NCI-H510A treated with DMSO at 0.1 percent for 48 hours (cell line): Measurements from ENCODE around the gene CHSY1.
"Not testable (repeated sequence)": the region's sequence is repeated elsewhere in the genome, so short reads cannot be mapped to it uniquely, and the experiment has no call there.

Experiments
- DNase-seq: peaks from one replicate; lab custom pipeline; 2025; lab: John Stamatoyannopoulos, UW

CHSY1 gene

DNA sequence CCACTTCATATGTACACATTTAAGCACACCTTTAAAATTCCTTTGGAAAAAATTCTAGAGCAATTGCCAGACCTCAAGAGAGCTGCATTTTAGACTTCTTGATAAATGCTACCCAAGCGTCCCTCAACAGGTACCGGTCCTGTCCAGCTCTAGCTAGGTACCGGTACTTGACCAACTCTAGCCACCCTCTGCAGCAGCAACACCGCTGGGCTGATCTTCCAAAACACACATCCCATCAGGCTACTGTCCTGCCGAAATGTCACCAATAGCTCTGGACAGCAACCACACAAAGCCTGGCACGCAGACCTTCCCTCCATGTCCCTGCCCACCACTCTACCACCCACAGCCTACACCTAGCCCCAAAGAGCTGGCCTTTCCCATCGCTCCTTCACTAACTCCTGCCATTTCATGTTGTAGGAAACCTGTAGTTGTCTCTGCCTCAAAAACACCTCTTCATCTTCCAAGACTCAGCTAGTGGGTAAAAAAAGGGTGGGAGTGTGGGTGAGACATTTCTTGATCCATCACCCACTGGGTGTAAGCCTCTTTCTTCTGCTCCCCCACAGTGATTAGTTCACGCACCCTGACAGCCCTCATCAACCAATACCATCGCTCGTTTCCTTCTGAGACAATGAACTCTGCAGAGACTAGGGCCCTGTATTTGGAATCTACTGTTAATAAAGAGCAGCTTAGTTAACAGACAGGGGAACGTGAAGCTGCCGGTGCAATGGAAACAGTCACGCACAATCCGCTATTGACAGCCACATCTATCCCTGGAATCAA is 6.8 kb downstream of the CHSY1 start:
- DNase-seq, result no peak

DNA sequence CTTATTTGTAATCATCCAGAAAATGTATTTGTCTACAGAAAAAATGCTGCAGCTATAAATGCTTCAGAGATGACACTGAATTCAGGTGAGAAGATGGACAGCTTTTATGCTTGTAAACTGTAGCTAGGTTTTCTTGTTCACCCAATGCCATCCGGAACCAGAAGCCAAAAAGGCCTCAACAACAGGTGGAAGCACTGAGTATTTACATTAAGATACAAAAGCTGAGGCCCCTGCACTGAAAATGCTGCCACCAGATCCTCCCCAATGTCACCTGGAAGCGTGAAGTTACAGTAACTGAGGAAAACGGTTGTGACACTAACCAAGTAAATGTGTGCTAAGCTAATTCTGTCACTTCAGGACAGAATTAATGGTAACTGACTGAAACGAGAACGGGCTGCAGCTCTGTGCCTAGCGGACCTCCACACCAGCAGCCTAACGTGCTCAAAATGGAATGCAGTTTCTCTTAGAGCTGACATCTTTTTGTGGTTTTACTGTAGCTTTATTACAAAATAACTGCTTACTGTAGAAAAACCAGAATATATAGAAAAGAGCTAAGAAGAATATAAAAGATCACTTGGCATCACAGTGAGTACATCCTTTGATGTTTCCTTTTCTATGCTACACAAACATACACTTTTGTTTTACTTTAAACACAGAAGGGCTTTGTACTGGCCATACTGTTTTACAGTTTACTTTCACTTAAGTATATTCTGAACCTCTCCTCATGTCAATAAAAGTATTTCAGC is 7.6 kb downstream of the CHSY1 start:
- no peak for DNase-seq

DNA sequence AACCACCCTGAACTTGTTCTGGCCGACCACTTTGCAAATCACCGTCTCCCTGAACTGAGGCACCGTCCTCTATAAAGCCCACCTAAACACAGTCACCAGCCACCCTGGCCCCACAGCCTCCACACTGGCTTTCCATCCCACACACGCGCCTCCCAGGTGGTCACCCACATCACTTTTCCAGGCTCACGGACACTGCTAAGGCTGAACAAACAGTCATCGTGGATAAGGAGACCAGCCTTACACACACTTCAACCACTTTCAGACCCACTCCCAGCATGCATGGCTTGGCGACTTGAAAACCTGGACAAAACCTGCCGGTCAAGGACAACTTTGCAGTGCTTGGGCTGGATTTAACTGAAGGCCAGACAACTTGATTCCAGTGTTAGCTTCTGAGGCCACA is 8.4 kb downstream of the CHSY1 start:
- DNase-seq, result no peak

DNA sequence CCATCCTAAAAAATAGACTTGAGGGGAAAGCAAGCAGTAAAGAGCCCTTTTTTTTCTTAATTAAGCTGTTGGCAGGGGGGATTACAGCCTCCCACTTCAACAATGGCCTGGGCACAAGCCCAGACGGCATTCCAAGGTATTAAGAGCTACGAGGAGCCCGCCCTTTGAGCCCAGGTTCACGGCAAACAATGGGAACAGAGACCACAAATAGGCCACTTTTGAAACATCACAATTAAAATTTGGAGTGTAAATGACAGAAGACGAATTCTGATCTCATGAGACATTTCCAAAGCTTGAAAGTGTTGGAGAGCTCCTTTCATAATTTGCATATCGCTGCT is 8.9 kb downstream of the CHSY1 start:
- DNase-seq, result no peak

DNA sequence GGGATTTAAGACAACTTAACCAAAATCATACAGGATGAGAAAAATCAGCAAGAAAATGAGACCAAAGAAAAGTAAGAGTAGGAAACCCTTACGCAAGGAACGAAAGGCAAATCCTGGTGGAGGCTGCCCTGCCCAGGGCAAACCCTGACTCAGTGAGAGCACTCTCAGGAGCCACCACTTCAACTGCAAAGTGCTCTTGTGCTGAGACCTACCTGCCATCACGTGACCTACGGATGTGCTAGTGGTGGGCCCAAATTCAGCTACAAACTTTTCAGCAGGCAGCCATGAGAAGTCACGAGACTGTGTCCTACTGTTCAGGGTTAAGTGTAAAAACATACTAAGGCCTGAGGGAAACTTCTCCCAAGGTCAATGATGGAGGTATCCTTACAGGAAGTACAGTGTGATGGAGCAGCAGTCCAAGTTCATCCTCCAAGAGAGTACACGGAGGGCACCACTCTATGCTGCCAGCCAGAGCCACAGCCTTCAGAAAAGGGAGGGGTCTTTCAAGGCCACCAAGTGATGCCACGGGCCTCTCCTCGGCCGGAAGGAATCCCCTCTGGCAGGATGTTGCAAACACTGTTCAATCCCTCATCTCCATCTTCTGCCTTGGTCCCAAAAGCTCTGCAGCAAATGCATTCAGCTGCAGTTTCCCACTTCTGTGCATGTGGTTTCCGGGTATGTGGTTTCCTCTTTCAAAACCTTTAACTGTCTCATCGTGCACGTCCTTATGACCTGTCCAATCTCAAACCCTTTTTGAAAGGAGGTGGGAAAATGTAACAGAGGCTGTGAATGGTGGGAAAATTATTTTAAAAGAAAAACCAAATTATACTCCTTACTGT is 9.5 kb downstream of the CHSY1 start:
- no peak for DNase-seq

DNA sequence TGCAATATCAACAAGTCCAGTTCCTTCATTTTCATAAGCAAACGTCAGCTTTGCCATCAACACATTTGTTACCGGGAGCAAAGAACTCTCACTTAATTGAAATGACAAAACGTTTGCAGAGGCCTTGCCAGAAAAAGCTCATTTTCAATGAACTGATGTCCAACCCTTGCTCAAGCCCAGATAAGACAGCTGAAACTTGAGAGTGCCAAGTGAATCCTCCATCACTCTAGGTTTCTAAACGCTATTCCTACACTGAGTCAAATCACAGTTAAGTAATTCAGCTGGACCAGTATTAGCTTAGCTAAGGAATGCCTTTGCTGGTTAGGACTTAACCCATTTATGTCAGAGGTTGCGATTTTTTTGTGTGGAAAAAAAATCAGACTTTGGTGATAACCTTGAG is 11.5 kb downstream of the CHSY1 start:
- DNase-seq, result no peak

DNA sequence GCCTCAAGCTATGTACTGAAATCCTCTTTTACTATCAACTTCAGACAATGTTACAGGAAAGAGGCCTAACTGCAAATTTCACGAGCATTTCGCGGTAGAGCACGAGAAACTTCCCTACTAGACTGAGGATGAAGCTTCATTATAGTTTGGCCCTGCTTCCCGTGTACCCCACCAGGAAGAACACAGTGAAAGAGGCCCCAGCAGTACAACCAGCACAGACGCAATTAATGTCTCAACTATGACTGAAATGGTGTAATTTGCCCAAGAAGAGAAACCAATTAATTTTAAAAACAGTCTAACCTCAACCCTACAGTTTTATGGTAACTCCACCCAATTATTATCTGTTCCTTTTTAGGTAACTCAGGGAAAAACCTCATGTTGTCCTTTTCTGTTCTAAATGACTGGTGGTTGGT is 12.1 kb downstream of the CHSY1 start:
- DNase-seq, result no peak

DNA sequence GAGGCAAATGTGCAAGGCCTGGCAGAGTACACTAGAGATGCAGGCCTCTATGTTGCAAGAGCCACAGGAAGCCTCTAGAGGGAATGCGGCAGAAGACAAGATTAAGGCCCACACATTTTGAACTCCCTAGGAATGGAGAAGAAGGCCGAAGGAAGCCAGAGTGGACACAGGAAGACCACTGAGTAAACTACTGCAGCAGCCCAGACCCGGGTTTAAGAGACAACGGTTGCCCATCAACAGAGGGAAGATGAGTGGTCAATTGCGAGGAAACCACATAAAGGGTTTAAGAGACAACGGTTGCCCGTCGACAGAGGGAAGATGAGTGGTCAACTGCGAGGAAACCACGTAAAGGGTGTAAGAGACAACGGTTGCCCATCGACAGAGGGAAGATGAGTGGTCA is 14.6 kb downstream of the CHSY1 start:
- DNase-seq, result no peak

DNA sequence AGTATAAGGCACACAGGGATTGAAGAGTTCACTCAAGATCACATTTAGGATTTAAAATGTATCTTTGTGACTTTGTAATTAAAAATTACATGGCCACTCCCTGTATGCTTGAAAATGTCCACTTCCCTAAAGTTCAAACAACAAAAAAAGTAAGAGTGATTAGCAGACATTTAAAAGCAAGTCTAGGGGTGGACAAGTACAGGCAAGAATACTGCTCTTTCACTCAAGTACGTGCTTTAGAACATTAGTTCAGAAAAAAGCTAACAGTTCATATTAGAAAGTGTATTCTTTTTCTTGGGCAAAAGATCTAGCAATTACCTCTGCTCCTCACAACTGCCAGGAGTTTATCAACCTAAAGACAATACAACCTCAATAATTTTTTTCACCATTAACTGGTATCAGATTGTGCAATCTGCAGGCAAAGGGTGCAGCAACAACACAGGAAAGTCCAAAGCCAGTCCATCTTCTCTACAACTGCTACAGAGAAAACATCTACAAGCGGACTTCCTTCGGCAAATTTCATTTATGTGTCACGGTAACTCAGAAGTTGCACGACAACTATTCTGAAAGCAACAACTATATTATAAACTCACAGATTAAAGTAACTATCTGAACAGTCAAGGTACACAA is 18.1 kb downstream of the CHSY1 start:
- no peak for DNase-seq

DNA sequence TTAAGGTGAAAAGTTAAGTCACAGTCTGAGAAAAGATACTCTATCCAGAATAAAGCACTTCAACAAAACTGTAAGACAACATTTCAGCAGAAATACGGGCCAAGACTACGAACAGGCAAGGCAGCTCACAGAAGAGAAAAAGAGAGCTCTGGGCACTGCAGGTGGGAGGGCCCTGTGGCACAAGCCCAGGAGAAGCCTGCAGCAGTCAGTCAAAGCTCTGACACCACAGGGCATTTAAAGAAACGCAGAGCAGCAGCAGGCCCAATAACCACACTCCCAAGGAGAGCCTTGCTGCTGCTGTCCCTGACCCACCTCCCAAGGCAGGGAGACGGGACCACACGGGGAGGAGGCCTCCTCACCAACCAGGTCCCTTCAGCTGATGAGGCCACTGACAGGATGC is 19.2 kb downstream of the CHSY1 start:
- DNase-seq, result no peak

DNA sequence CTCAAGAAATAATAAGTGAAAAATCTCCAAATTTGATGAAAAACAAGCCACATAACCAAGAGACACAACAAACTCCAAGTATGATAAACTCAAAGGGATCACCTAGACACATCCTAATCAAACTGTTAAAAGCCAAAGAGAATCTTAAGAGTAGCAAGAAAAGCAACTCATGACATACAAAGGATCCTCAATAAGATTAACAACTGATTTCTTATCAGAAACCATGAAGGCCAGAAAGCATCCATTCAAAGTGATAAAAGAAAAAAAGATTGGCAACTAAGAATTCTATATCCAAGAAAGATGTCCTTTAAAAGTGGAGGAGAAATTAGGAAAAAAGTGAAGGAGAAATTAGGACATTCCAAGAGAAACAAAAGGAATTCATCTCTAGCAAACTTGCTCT is 23.5 kb downstream of the CHSY1 start:
- no peak for DNase-seq

DNA sequence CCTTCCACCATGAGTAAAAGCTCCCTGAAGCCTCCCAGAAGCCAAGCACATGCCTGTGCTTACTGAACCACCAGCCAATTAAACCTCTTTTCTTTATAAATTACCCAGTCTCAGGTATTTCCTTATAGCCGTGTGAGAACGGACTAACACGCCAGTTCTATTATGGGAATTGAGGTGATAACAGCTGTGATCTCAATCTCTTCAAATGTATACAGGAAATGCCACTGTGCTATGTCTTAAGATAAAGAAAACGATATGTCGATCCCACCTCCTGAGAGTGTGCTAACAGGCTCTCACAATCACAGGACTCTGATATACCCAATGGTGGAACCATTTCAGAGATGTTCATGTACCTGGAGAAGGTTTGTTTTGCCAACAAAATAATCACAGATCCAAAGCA is 26.2 kb downstream of the CHSY1 start:
- no peak for DNase-seq

DNA sequence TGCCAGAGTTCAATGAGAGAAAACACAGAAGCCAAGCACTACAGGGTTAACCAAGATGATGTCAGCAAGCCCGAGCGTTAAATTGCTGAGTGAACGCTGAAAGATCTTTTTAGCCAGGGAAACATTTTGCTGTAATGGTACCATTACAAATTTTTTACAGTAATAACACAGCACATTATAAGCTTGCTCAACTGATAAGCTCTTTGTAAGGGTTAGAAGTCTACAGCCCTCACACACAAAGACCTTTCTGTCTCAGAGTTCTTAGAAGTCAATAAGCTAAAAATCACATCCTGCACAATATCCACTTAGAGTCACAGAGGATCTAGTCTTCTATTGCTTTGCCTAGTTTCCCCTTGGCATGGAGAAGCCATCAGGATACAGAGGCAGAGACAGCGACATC is 29.9 kb downstream of the CHSY1 start:
- no peak for DNase-seq

DNA sequence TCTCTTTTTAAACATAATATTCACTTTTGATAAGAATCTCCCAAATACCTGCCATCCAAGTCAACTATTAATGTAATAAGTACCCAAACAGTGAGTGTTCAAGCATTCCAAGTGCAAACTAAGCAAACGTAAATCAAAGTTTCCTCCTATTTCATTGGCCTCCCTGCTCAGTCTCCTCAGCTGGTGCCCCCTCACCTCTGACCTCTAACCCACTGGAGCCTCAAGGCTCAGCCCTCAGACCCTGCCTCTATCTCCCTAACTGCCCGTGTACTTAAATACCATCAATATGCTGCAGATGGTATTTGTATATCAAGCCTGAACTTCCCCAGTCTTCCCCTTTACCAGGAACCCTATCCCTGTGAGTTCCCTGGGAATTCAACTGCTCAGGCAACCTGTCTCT is 31.8 kb downstream of the CHSY1 start:
- DNase-seq, result no peak

DNA sequence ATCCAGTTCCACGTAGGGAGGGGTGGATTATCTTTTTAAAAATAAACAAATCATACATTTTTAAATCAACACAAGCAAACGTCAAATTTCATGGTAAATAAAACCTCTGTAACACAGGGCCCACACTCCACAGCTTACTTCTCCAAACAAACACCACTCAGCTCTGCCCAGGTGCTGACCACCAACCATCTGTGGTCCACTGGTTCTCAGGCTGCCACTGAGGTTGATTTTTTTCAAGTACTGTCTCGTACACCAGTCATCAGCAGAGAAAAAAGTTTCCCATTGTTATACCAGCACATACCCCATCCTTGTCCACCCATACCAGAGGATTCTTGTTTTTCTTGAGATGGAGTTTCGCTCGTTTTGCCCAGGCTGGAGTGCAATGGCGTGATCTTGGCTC is 32.4 kb downstream of the CHSY1 start:
- DNase-seq, result no peak

DNA sequence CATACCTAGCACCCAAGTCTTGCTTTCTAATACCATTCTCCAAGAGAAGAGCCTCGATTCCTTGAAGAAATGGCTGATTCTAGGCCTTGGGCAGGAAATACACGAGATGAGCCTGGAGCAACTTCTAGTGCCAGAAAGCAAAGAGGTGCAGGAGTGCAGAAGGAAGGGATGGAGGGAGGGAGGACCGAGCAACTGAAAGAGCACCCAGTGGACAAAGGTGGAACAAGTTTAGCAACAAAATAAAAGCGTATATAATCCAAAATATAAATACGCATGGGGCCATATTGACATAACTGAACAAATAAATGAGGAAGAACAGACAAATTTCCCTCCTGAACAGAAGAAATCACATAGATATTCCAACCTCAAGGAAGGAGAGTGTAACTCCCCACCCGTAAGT is 34.4 kb downstream of the CHSY1 start:
- DNase-seq, result no peak

DNA sequence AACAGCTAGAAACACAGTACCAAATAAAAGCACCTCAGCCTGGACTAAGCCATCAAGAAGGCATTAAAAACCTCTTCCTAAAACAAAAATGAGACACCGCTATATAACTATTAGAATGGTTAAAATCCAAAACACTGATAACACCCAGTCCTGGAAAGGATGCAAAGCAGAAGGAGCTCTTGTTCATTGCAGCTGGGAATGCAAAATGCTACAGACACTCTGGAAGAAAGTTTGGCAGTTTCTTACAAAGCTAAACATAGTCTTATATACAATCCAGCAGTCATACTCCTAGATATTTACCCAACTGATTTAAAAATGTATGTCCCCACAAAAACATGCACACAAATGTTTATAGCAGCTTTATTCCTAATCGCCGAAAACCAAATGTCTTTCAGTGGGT is 35.7 kb downstream of the CHSY1 start:
- no peak for DNase-seq

DNA sequence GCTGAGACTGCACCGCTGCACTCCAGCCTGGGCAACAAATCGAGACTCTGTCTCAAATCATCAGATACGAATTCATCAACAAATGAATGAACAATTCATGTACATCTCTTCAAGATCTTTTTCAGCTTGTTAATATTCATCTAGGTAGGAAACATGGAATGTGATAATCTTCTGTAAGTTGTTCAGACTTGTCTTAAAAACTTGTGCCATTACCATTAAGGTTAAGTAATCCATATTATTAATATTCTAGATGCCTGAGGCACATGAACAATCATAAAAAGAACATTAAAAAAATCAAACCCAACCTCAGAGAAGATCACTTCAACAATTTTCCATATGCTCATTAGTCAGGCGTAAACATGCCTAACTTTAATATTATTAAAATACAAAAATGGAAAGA is 36.2 kb downstream of the CHSY1 start:
- no peak for DNase-seq

DNA sequence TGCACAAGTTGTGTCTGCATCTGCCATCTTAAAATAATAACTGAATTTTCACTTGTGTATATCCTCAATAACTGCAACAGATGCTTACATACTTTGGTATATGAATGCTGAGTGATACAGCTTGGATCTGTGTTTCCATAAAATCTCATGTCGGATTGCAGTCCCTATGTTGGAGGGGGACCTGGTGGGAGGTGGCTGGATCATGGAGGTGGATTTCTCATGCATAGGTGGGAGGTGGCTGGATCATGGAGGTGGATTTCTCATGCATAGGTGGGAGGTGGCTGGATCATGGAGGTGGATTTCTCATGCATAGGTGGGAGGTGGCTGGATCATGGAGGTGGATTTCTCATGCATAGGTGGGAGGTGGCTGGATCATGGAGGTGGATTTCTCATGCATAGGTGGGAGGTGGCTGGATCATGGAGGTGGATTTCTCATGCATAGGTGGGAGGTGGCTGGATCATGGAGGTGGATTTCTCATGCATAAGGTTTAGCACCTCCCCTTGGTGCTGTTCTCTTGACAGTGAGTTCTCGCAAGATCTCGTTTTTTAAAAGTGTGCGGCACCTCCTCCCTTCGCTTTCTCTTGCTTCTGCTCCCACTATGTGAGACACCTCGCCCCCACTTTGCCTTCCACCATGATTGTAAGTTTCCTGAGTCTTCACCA is 37.3 kb downstream of the CHSY1 start:
- DNase-seq, result not testable (repeated sequence)

DNA sequence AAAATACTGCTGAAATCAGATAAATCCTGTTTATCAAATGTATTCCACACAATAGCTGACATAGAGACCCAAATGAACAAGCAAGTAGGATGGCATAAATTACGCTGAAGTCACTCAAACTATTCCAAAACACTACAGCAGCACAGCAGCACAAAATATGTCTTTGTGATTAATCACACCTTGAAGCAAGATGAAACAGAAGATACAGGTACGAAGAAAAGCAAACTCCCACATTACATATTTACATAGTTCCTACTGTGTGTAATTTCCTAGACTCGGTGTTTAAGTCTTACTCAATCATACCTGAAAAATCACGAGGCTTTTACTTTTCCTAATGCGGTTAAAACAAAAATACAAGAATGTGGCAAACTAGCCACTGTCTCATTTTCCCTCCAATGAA is 38.3 kb downstream of the CHSY1 start:
- no peak for DNase-seq

DNA sequence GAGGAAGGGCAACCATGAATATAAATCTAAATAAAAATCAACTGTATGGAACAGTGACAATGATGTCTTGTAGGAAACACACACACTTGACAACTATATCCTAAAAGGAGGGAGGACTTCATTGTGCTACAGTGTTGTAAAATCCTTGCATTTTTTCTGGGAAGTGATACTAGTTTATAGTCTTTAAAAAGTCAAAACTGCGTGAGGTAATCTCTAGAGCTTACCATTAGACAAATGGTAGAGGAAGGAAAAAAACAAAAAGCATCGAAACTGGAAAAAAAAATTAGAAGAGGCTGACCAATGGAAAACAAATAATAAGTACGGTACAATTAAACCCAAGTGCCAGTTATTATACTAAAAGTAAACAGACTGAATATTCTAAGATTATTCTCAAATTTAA is 38.7 kb downstream of the CHSY1 start:
- no peak for DNase-seq

DNA sequence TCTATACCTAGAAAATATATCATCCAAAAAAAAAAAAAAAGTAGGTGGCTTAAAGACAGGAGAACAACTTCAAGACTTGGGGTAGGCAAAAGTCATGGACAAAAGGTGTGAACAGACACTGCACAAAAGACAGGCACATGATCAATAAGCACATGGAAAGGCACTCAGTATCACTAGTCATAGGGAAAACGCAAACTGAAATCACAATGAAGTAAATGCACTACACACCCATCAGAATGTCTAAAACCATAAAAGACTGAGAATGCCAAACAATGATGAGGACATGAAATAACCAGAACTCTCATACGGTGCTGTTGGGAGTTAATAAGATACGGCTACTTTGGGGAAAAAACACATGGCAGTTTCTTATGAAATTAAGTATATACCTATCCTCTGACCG is 40.0 kb downstream of the CHSY1 start:
- no peak for DNase-seq
